HG03045 (cell line): Measurements from ENCODE around the gene SRA1.
A peak's percentile ranks its signal among the peaks of the same experiment; 100 is the strongest.

Source experiments
- ATAC-seq: cut with Tn5 transposase; IDR thresholded peaks from one replicate; pipeline ENCODE4 v1.9.1; 2021; ENCODE audit warnings: mild to moderate bottlenecking, moderate library complexity; ENCODE audit not compliant: unreplicated experiment

SRA1 gene

DNA sequence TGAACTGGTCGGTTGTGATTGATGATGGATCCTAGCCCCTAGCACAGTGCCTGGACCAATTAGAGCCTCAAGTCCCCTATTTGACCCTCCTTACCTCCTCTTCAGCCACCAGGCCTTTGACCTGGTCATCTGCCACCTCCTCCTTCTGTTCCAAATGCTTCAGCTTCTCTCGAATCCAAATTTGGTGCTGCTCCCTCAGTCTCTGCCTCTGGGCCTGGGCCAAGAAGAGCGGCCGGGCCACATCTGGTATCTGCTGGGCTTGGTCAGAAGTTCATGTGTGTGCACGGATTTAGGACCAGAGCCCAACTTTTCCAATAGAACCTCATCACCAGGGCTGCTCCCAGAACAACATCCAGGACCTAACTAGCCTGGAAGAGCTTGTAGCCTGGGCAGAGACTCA lies 13.8 kb upstream of the SRA1 start:
- no peak for ATAC-seq

DNA sequence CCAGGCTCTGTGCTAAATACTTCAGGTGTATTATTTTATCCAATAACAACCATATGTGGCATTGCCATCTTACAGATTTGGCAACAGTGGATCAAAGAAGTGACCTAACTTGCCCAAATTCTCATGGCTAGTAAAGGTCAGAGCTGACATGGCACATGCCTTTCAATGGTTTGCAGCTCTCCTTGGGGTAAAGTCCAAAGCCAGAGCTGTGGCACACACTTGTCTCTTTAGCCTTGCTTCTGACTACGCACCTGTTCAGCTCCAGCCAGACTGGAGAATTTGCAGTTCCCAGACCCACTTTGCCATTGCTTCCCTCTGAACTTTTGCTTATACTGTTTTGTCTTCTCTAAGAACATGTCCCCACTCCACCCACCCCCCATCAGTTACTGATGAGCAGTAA lies 13.2 kb upstream of the SRA1 start:
- ATAC-seq: no peak

DNA sequence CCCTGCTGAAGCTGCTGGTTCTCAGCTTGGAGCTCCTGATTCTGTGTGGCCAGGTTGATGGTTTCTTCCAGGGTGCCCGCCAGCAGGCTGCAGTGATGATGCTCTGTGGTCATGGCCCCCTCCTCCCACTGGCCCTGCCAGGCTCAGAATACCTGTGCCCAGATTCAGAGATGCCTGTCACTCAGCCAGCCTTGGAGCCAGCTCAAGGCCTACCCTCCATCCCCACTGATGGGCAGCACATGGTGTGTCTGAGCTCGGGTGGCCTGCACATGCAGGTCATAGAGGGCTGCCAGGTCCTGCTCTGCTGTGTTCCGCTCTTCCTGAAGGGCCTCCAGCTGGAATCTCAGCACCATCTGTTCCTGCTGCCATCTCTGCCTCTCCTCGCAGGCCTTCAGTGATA lies 12.8 kb upstream of the SRA1 start:
- no peak for ATAC-seq

DNA sequence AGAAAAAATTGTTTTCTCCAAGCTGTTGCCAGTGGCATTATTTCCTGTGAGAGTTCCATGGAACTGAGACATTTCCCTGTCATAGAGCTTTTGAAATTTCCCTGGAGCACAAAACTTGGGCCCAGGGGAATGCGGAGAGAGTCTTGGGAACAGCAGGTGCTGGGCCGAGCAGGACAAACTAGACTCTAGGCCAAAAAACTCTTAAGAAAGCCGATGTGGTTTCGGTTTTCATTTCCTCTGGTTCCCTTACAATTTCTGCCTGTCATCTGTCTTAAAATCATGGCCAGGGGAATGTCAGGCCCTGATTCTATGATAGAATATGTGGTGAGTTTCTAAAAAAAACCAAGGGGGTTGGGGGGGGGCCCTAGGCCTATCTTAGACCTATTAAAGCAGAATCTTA lies 11.9 kb upstream of the SRA1 start:
- no peak for ATAC-seq

DNA sequence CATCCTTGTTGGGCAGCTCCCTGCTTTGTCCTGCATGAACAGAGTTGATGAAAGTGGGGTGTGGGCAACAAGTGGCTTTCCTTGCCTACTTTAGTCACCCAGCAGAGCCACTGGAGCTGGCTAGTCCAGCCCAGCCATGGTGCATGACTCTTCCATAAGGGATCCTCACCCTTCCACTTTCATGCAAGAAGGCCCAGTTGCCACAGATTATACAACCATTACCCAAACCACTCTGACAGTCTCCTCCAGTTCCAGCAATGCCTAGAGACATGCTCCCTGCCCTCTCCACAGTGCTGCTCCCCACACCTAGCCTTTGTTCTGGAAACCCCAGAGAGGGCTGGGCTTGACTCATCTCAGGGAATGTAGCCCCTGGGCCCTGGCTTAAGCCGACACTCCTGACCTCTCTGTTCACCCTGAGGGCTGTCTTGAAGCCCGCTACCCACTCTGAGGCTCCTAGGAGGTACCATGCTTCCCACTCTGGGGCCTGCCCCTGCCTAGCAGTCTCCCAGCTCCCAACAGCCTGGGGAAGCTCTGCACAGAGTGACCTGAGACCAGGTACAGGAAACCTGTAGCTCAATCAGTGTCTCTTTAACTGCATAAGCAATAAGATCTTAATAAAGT lies 11.3 kb upstream of the SRA1 start:
- no peak for ATAC-seq

DNA sequence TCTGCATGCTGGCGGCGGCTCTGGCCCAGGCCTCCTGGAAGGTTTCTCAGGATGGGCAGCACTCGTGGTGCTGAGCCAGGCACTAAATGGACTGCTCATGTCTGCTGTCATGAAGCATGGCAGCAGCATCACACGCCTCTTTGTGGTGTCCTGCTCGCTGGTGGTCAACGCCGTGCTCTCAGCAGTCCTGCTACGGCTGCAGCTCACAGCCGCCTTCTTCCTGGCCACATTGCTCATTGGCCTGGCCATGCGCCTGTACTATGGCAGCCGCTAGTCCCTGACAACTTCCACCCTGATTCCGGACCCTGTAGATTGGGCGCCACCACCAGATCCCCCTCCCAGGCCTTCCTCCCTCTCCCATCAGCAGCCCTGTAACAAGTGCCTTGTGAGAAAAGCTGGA lies 10.6 kb upstream of the SRA1 start:
- ATAC-seq: no peak

DNA sequence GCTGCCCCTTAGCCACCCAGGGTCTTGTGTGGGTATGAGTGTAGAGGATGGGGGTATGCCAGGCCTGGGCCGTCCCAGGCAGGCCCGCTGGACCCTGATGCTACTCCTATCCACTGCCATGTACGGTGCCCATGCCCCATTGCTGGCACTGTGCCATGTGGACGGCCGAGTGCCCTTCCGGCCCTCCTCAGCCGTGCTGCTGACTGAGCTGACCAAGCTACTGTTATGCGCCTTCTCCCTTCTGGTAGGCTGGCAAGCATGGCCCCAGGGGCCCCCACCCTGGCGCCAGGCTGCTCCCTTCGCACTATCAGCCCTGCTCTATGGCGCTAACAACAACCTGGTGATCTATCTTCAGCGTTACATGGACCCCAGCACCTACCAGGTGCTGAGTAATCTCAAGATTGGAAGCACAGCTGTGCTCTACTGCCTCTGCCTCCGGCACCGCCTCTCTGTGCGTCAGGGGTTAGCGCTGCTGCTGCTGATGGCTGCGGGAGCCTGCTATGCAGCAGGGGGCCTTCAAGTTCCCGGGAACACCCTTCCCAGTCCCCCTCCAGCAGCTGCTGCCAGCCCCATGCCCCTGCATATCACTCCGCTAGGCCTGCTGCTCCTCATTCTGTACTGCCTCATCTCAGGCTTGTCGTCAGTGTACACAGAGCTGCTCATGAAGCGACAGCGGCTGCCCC lies 10.0 kb upstream of the SRA1 start:
- ATAC-seq: no peak

DNA sequence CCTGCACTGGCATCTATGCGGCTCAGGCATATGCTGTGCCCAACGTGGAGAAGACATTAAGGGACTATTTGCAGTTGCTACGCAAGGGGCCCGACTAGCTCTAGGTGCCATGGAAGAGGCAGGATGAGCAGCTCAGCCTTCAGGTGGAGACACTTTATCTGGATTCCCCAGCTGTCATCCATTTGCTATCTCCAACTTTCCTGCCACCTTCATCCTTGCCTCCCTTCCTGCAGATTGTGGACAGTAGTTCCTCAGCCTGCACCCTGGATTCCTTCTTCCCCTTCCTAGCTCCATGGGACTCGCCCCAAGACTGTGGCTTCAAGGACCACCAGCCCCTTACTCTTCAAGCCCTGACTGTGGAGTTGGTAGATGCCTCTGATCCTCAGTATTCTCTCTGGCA lies 9.4 kb upstream of the SRA1 start:
- no peak for ATAC-seq

DNA sequence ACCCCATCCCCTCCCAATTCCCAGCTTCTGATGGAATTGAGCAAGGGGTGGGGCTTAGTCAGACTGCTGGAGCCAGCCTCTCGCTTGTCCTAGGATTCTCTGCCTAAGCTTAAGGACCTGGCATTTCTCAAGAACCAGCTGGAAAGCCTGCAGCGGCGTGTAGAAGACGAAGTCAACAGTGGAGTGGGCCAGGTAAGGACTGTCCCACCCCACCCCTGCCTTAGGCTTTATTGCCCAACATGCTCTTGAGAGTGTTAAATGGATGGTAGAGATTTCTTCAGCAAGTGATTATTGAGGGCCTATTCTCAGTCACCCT lies 8.5 kb upstream of the SRA1 start:
- ATAC-seq: no peak

DNA sequence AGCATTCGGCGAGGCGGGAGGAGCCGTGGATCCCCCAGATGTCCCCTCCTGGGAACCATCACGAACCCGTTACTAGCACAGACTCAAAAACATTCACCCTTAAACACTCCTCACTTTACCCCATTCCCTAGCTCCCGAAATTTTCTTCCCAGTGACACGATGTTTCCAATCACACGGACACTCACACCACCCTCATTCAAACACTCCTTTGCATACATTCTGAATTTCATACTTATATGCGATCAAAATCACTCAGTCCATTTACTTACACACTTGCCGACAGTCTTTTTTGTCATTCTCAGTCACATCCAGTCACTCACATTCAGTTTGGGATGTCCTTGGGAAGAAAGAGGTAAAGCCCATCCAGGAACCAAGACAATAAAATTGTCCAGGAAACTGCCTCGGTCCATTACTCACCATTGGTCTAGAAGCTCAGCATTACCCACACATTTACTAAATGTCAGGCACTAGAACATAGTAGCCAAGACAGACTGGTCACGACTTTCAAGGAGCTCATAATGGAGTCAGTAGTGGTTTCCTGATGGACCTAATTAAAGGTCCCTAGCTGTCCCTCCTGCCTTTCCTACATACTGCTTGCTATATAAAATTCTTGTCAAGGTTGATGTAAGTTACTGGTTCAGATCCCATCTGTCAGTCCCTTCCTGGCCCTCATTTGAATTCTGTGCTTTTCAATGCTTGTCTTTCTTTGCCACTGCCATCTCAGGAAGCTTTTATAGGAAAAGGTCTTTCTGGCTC lies 7.9 kb upstream of the SRA1 start:
- ATAC-seq: no peak

DNA sequence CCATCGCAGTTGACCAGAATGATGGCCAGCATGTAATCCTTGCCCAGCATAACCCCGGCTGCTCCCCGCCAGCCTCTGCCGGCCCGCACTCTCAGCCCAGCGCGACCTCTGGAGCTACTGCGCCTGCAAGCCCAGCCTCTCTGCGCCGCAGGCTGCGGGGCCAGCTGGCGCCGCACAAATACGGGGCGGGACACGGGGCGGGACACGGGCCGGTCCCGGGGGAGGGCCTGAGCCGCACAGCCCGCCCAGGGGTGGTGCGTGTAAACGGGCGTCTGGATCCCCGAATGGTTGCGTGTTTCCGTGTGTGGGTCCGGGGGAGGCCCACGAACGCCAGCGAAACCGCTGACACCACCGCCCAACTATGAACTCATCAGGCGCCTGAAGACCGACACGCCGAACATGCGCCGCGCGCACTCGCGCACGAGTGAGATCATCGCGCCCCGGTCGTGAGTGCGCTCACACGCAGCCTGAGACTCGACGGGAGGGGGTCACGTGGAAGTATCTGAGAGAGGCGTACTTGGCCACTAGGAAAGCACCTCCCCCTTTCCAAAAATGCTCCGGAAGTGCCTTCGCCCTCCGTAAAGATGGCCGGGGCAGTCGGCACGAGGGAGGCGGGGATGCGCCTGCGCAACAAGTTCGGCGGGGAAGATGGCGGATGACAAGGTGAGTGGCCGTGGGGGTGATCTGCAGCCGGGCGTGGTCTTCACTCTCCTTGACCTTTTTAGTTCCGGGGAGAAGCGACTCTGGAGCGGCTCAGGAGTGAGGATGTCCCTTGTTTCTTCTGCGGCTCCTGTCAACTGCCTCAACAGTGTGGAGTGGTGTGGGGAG lies 7.1 kb upstream of the SRA1 start, which contains the start of the genes APBB3 and SLC35A4:
TSS of gene APBB3 (minus strand) at position 403 of the 828 bp plus-strand sequence. CDS start at position 50, 353 bp downstream.
TSS of gene SLC35A4 (plus strand) at position 633 of the 828 bp plus-strand sequence. CDS start 2,342 bp downstream, outside the sequence.
- ATAC-seq: peak; percentile 88

DNA sequence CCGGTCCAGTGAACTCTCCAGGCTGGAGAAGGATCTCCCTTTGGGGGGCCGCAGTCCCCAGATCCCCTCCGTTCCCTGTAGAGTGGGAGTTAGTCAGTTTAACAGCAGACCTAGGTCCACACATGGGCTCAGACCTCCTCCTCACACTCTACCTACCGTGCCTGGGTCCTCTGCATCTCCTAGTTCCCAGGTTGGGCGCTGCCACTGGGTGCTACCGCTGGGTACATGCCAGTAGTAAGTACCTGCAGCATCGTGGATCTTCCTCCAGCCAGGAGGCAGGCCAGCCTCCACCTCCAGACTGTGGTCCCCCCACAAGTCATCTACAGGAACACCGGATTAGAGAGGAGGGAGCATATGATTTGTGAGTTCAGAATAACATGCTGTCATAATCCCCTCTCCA lies 6.3 kb upstream of the SRA1 start:
- no peak for ATAC-seq

DNA sequence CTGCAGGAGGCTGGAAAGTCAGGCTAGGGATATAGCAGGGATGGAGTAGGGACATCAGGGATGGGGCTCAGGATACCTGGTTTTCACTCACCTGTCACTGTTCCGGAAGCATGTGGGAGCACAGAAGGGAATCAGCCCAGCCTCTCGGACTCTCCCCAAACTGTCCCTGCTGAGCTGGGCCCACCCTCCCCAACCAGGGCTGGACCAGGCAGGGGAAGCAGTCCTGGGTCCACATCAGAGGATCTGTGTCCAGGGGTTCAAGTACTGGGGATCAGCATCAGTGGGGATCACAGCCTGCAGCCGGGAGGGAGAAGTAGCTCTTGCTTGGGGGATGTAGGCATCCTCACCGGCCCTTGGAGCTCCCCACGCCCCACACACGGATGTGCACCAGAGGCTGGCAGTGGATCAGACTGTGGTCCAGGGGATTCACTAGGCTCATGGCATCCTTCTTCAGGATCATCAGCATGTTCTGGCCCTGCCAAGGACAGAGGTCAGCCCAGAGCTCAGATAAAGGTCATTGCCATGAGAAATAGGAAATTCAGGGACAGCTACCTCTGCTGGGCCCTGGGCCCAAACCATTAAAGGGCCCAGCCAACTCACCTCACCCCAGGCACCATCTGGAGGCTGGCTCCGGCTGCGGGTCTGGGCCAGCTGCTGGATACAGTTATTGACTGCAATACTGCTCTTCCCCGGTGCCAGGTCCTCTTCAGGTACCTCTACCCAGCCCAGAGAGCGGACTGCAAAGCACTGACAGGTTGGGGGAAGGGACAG lies 4.7 kb upstream of the SRA1 start:
- no peak for ATAC-seq

DNA sequence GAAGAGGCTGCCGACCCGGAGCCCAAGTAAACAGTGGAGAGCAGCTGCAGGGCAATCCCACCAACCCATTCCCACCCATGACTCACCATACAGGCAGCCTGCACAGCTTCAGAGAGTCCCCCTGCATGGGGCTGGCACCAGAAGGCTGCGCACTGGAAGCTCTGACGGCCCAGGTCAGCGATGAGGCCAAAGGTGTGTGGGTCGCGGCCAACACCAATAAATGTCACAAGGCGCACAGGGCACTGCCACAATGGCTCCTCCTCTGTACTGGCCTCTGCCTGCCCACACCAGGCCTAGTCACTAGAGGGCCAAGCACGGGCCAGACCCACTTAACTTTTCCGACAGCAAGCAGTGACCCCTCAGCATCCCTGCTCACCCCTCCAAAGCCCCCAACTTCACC lies 3.0 kb upstream of the SRA1 start:
- no peak for ATAC-seq

DNA sequence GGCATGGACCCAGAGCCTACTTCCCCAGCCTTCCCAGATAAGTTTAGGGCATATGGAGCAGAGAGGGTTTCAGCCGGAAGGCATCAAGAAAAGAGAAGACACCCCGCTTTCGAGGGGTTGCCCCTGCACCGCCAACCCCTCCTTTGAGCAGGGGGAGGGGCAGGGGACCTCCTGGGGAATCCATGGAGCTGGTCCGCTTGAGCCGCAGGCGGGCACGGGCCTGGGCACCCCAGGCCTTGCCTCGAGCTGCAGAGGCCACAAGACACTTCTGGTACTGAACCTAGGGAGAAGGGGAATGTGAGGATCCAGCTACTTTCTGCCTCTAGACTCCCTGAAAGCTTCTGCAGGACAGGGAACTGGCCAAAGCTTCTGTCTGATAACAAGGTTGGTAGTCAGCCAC lies 1.3 kb upstream of the SRA1 start:
- ATAC-seq: no peak

DNA sequence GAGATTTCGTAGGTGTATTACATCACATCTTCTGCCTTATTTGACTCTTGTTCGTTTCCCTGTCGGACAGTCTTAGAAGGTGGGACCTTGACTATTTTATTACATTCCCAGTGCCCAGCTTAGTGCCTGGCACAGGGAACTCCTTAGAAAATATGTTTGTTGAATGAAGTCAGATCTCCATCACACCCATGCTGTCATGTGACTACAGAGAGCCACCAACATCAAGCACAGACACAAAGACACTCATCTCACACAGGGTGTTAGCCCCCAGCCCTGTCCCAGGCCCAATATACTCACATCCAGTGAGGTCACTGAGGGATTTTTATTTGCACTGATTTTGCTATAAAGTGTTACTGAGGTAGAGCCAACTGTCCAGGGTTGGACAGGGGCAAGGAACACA lies 692 bp upstream of the SRA1 start:
- no peak for ATAC-seq

DNA sequence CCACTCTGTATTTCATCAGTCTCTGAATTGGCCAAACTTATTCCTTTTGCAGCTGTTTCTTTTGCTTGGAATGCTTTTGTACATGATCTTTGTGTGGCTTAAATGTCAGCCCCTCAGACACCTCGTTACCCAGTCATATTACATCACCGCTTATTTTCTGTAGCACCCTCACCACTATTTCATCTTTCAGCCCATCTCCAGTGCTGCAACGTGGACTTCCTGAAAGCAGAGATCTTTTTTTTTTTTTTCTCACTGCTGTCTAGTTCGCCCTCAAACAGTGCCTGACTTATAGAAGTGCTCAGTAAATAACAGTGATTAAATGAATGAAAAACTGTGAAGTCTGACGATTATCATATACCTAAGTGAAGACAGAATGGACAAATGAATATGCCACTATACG lies 835 bp downstream of the SRA1 start:
- no peak for ATAC-seq

DNA sequence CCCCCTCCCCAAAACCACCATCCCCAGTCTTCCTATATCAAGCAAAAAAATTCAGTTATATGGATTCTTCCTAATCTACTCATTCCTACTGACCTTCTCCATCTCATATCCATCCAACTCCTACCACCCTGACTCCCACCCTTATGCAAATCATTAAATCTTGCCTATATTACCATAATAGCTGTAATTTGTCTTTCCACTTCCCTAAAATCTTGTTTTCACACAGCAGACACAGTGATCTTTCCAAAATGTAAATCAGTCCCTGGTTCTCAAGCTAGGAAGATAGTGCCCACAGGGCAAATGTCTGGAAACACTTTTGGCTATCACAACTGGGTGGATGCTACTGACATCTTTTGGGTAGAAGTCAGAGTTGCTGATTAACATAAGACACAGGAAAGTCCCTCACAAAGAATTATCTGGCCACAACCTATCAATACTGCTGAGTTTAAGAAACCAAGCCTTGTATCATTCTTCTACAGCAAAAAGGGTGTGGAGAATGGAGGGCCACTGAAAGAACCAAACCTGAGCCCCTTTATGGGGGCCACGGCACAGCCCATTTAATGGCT lies 1.4 kb downstream of the SRA1 start:
- no peak for ATAC-seq

DNA sequence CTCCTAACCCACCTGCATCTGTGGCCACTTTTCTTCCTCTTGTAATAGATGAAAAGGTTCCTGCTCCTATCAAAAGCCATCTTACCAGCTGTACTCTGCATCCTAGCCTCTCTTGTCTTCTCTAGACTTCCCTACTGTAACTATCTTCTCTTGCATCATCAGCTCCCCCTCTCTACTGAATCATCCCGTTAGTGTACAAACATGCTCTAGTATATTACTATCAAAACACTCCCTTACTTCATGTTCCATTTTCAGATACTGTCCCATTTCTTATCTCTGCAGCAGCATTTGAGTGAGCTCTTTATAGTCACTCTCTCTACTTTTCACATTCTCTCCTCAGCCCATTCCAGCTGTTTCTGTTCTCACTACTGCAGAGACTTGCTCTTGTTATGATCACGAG lies 2.8 kb downstream of the SRA1 start:
- ATAC-seq: no peak

DNA sequence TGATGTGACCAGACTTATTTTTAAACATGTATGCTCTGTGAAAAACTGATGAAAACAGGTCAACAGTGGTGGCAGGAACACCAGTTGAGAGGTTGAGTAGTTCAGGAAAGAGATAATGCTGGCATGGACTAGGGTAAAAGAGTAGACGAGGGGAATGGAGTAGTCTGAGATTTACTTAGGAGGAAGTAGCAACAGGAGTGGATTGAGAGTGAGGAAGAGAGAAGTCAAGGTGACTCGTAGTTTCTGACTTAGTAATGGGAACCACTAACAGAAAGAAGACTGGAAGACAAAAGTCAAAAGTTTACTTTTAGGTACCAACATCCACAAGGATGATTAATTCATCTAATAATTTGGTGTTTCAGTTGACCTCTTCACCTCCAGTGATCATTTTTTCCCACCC lies 3.6 kb downstream of the SRA1 start:
- ATAC-seq: no peak
